Measurements from ENCODE around the gene NPAS2.

GRCh38 chr2:101007415-101008345 is 187.7 kb downstream of the NPAS2 start:
- TF ChIP-seq CTCF (IDR thresholded peaks at IDR 0.05) (no peak), POLR2A (IDR thresholded peaks at IDR 0.05) (no peak)

Data from adrenal gland (tissue), 5 donors.